GM19395 (cell line): Measurements from ENCODE around the gene SORL1.
A peak's percentile ranks its signal among the peaks of the same experiment; 100 is the strongest.

Source experiments
- ATAC-seq: cut with Tn5 transposase; IDR thresholded peaks from one replicate; pipeline ENCODE4 v1.9.1; 2021; ENCODE audit warnings: mild to moderate bottlenecking, moderate library complexity; ENCODE audit not compliant: unreplicated experiment

Gene SORL1

DNA sequence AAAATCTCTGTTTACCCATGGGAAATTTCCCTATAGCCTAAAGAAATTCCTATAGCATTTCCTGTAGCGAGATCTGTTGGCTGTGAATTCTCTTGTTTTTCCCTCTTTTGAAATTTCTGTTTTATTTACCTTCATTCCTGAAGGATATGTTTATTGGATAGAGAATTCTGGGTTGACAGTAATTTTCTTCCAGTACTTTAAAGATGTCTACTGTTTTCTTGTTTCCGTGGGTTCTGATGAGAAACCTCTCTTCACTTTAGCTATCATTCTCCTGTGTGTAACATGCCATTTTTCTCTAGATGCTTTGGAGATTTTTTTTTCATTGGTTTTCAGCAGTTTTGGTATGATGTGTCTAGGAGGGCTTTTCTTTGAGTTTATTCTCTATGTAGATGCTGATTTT, 78.1 kb downstream of the SORL1 start:
- no peak for ATAC-seq

DNA sequence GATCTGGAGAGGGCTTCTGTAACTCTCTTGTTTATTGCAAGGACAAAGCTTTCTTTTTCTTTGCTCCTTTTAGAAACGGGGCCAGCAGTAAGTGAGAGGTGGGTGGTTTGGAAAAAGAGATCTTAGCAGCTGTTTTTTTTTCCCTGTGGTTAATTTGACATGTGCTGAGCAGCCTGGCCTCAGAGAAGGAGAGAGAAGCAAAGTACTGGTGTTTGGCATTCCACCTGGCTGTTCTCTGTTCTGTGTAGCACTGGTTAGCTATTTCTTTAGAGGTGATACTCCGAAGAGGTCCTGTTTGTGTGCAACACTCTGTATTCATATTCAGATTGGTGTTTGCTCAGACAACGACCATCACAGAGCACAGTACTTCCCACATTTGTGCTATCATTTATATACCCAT, 81.5 kb downstream of the SORL1 start:
- no peak for ATAC-seq

DNA sequence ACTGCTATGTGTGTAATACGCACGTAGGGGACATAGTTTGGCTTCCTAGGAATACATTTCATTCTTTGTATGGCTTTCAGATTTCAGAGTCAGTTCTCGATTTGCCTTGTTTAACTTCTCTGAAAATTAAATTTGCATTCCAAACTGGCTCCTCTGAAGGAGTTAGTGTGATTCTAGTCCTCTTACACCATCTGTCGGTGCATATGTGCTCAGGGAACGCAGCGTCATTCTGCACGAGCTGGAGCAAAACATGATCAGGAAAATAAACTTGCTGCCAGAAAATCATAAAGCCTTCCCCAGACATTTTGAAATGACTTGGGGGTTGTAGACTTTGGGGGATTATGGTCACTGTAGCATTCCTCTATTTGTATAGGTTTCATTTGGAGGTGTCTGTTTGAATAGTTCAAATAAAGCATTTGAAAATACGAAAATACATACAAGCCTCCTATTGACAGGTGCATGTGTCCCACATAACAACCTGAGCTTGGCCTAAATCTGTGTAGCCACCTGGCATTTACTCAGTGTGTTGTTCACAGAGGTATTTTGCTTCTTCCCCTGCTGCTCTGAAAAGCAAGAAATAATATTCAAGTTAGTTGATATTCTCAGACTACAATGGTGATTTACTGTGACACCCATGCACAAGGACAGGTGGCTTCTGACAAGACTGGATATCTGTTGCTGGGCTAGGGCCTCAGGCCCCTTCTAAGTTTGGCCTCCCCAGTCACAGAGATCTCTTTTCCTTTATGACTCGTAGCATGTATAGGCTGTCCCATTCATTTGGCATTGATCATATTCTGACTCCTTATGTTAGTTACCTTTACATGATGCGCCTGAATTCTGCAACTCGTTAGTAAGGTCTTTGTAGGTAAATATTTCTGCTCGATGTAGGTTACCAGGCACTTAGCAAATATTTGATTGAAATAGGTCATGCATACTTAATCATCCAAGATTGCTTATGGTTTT, 82.3 kb downstream of the SORL1 start:
- ATAC-seq = no peak

DNA sequence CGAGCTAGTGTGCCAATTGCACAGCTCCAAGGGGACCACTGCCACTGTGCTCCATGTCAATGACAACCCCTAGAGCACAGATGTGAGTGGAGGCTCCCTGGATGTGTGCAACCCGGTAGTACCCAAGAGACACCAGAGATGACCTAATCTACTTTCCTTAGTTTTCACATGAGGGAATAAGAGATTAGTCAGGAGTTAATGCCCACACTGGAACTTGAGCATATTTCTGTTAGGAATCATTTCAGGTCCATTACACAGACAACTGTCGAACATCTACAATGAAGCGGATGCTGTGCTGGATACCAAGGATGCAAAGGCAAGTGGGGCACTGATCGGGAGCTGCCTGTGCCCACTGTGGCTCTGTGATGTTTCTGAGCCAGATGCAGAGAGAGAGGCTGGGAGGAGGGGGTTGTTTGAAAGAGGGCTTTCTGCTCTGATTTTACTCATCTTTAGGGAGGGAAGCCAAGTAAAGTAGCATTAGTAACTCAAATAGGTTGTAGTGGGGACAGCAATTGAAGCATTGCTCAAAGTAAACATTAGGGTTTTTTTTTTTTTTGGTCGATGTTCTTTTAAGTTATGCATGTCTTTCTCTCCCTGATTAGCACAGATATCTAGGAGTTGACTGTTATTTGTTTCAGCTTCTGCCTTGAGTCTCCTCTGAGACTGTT, 83.1 kb downstream of the SORL1 start:
- ATAC-seq = no peak

DNA sequence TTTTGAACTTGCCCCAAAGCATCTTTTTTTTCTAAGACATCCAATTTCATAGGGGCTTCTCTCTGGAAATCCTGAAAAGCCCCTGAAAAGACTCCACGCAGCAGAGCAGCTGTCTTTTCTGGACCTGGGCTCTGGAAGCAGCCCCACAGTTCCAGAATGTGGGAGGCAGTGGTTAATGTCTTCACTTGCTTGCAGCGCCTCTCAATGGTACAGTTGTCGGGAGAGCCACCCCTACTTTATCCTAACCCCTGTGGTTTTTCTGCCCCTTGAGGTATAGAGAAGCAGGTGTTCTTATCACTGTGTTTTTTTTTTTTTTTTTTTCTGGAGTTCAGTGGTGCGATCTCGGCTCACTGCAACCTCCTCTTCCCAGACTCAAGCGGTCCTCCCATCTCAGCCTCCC, 84.0 kb downstream of the SORL1 start:
- no peak for ATAC-seq

DNA sequence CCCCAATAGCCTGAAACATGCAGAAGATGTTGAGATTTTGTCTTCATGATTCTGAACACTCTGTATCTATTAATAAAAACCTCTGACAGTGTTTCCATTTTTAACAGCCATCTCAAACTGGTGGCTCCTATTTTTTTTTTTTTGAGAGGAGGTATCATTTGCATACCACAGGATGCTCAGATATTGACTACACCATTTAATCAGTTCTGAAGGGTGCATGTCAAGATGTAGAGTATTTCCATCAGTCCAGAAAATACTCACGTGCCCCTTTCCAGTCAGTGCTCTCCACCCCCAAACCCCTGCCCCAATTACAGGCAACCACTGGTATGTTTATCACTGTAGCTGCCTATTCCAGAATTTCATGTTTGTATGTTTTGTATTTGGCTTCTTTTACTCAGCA, 85.9 kb downstream of the SORL1 start:
- ATAC-seq = peak; percentile 79

DNA sequence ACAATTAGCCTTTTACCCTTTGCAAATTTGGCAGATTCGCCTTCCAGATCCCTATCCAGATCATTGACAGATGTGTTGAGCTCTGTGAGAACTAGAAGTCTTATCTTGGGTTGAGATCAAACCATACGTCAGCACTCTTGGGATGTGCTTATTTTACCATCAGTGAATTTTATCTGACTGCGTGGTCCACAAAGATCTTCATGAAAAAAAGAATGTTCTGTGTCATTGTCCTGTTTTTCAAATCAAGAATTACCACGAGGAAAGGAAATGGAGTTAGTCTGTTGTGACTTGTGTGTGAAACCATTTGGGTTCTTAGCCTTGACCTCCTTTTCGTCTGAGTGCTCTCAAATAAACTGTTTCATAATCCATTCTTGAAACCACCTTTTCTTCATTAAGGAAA, 86.9 kb downstream of the SORL1 start:
- ATAC-seq = no peak

DNA sequence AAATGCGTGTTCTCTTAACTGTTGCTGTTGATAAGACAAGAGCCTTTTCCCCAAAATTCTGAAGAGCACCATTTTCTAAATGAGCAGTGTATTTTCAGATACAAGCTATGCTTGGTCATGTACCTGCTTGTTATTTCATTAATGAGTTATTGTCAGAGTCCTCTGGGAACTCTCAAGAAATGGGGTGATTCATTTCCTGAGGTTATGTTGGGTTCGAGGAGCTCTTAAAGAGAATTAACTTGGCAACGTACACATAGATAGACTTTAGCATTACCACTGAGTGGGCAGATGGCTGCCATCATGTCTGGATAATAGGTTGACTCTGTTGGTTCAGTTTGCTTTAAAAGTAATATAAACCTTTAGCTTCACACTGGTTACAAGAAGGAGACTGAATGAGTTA, 88.5 kb downstream of the SORL1 start:
- ATAC-seq = no peak

DNA sequence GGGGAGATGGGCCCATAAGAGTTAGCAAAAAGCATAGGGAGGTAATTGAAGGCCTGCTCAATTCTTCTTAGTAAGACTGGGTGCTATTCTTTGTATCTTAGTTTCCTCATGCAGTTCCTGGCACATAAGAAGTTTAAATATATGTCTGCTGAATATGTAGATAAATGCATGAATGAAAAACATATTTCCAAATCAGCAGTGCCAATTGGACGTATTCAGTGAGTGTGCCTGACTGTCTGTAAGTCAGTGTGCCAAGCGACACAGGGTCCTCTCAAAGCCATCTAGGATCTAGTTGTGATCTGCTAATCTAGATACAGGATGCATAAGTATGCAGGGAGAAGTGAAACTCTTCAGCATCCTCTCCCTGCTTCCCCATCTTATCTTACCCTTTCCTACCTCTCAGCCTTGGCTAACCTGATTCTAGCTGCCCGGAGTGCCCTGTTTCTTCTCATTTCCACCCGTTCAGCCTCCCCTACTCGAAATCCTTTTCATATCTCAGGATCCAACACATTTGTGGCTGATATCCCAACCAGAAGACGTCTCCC, 91.8 kb downstream of the SORL1 start:
- no peak for ATAC-seq

DNA sequence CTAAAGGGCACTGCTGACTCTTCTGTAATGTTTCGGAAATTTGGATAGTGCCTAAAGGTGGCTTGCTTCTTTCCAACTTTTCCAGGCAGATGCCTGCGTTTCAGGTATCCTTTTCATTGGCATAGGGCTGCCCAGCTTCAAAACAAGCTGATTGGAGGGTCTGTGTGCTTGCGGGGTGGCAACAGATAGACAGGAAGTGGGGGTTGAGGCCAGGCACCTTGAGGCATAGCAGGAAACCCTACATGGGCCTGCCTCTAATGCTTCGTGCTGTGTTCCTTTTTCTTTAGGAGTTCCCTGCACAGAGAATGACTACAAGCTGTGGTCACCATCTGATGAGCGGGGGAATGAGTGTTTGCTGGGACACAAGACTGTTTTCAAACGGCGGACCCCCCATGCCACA, 92.8 kb downstream of the SORL1 start:
- no peak for ATAC-seq

DNA sequence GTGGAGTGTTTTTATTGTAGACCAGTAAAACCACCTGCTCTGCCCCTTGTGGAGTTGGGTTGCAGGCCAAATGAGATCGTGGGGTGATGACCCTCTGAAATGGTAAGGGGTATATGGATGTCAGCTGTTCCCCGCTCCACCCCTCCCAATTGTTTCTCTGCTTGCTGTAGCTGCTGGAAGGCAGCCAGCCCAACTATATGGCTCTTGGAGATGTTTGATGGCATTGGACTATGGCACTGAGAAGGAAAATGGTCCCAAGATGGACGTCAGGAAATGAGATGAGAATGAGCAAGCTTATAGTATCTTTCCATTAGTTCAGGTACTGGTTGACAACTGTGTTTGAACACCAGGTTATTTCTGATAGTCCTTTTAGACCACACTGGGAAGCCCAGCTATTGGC, 95.5 kb downstream of the SORL1 start:
- ATAC-seq = no peak

DNA sequence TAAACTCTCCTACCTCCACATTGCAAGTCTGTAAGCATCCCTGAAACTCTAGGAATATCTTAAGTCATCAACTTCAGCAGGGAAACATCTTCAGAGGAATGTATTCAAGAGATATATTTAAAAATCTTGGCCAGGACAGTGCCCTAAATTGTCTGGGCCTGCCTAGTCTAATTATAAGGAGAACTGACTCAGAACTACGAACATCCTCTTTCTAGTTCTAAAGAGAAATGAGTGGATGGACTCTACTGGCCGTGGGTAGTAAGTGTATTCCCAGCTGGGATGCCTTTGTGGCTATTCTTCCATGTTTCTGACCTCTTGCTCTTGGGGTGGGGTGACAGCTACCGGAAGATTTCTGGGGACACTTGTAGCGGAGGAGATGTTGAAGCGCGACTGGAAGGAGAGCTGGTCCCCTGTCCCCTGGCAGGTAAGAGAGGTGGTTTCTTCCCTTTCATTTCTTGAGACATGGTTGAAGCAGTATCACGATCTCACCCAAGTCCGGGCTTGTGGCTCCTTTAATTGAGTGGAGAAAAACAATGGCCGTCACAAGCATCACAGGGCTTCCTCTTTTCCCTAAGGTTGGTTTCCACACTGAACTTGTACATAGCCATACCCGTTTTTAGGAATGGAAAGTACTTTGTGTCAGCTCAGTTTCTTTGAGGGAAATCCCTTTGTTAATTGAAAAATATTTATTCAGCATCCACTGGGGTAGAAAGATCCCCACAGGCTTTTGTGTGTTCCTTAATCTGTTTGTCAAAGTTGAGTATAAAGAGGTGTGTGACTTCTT, 98.3 kb downstream of the SORL1 start:
- no peak for ATAC-seq

DNA sequence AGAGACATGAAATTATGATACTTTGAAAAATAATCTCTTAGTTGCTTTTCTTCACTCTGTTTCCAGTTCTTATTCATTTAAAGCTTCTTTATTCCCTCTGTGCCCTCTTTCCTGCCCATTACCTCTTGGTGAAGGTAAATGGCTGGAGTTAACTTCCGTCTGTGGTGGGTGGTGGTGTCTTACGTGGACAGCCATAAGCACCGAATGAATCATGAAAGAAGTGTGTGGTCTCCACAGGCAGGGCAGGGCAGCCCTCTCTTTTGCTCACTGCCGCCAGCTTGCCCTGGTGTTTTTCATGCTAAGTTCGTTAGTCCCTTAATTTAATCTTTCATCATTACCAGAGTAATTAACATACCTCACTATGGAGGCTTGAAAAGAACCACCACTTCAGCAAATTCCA, 99.3 kb downstream of the SORL1 start:
- ATAC-seq = no peak

DNA sequence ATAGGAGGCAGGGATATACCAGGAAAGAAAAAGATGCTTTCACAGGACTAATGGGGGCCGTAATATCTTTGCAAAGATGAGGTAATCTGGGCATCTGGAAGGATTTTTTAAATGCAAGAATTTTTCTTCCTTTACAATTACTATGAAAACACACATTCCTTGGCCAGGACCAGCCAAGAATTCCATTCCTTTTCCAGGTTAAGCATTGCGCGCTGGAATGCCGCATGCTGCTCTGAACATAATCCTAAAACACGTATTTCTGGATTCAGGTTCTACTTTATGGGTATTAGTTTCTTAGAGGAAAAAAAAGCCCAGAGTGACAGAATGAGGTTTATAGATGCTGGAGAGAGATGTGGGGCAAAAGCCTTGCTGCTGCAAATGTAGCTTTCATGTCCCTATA, 100.0 kb downstream of the SORL1 start:
- no peak for ATAC-seq

DNA sequence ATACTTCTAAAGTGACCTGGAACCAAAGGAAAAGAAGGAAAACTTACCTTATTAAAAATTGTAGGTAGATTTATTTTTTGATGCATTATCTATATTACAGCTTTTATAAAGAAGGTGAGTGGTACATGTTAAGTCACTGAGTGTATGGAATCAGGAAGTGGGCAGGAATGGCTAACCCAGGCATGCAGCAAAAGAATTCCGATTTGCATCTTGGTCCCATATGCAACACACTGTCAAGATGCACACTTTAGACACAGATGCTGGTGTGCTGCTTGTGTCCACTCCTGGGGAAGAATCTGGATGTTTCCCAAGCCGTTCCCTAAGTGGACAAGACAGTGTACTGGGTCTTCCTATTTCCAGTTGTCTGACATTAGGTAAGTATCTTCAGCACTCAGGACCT, 100.5 kb downstream of the SORL1 start:
- no peak for ATAC-seq

DNA sequence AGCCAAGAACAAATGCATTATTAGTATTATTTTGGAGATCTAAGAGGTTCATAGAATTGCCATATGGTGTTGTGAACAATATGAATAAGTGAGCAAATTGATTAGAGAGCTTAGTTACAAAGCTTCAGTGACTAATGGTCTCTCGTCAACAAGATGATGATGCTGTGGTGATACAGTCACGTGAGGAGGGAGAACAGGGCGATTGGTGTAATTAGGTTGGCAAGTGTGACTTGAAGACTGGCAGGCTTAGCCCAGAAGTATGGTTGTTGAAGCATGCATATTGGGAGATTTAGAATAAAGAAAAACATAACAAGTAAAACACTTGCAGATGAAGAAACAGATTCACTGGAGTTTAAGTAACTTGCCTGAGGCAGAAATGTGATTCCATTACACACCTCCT, 101.3 kb downstream of the SORL1 start:
- ATAC-seq = no peak

DNA sequence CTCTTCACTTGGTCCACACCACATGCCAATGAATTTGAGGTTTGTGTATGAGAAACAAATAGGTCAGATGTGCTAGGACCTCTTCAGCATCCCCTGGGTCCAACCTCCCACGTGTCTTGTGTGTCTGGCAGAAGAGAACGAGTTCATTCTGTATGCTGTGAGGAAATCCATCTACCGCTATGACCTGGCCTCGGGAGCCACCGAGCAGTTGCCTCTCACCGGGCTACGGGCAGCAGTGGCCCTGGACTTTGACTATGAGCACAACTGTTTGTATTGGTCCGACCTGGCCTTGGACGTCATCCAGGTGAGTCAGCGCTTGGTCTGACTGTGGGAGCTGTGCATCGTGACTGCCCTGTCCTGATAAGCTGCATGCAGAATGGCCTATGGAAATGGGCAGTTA, 101.7 kb downstream of the SORL1 start:
- no peak for ATAC-seq

DNA sequence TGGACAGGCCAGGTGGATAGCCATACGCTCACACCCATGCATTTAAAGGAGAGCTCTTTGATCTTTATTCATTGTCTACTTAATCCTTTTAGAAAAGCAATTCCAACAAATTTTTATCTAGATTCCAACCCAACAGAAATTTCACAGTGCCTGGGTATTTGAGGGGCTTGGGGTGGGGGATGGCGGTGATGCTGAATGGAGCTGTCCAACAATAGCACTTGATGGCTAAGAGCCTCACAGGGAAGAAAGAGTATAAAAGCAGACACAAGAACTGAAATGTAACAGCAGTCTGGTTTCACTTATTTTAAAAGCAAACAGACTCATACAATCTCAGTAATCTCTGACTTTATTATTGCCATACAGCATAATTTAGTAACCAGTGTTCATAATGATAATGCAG, 102.4 kb downstream of the SORL1 start:
- no peak for ATAC-seq

DNA sequence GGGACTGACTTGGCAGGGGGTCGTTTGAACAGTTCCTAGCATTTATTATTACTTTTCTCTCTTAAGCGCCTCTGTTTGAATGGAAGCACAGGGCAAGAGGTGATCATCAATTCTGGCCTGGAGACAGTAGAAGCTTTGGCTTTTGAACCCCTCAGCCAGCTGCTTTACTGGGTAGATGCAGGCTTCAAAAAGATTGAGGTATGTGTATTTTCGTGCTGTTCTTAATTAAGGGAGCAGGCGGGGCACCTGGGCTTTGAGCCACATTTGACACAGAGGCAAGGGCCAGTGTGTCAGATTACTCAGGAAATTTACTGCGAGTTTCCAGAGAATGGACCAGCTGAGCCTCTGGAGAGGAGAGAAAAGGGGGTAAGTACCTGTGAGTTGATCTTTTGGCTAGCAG, 103.0 kb downstream of the SORL1 start:
- ATAC-seq = no peak

DNA sequence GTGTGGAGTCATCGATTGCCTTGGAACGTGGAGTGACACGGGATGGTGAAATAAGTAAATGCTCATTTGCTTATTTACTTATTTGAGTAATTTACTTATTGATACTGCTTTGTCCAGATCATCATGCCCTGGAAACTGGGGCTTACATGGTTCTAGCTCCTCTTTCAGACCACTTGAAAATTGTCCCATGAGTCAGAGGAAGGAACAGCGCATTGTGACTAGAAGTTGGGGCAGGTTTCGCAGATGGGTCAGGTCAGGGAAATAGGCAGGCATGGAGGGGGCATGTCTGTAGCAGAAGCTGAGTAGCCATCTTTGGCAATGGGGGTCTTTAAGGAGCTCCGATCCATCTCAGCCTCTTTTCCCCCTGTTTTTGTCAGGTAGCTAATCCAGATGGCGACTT, 104.8 kb downstream of the SORL1 start:
- peak; percentile 4 for ATAC-seq

DNA sequence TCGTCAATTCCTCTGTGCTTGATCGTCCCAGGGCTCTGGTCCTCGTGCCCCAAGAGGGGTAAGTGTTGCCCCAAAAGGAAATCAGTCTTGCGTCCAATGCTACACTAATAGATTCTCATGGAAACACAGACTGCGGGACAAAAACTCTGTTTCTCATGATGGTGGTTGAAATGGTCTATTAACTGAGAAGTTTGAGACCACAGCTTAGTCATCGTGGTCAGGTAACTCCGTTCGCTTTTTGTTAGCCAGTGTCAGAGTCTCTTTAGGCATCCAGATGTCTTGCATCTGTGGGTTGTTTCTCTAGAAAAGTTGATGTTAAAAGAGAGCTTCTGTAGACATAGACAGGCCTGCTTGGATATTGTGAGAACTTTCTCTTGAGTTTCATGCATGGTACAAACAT, 105.2 kb downstream of the SORL1 start:
- peak; percentile 97 for ATAC-seq
